Cardiac atrium fibroblast (primary cell): ENCODE data around the gene ZFYVE19. TPM values are rescaled to one million over a fixed set of nuclear protein-coding genes. Genes with fewer than 3 reads are reported as not detected.

Source experiments
- total RNA-seq: library from RNA; depleted of rRNA; stranded (reverse); fragments of >200 nt; gene quantifications from 2 replicates; pipeline ENCODE4 v1.2.3, GENCODE V29; 2015

Gene ZFYVE19, protein sequence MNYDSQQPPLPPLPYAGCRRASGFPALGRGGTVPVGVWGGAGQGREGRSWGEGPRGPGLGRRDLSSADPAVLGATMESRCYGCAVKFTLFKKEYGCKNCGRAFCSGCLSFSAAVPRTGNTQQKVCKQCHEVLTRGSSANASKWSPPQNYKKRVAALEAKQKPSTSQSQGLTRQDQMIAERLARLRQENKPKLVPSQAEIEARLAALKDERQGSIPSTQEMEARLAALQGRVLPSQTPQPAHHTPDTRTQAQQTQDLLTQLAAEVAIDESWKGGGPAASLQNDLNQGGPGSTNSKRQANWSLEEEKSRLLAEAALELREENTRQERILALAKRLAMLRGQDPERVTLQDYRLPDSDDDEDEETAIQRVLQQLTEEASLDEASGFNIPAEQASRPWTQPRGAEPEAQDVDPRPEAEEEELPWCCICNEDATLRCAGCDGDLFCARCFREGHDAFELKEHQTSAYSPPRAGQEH
- total RNA-seq: 11.2 and 12.8 TPM in 2 replicates

DNA sequence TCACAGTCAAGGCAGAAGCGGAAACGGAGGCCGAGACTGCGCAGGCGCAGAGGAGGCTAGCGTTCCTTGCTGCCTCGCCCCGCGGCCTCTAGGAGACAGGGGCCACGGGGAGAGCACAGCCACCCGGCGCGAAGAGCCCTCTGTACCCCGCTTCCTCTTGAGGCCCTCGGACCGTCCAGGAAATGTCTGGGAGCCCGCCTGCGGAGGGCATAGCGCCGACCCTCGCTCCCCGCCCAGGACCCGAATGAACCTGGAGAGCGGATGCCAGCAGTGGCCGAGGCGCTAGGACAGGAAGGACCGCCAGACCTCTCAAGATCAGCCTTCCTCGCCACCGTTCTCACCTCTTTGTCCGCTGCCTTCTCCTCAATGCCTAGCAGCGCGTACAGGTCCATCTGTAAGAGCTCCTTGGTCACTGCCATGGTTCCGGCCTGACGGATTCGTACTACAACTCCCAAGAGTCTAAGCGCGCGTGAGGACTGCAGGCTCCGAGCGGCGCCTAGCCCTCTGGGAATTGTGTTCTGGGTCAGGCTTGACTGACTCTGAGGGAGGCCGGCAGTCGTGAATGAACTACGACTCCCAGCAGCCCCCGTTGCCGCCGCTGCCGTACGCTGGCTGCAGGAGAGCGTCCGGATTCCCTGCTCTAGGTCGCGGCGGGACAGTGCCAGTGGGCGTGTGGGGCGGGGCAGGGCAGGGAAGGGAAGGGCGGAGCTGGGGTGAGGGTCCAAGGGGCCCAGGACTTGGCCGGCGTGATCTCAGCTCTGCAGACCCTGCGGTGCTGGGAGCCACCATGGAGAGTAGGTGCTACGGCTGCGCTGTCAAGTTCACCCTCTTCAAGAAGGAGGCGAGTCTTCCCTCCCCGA lies at the start of gene ZFYVE19, which contains the start of gene DNAJC17:
Gene ZFYVE19, plus strand, starts transcription at position 62 of the 860 bp plus-strand sequence. Its CDS starts 501 bp downstream, at position 563.
Gene DNAJC17, minus strand, starts transcription at position 446 of the 860 bp plus-strand sequence. Its CDS starts 27 bp downstream, at position 419.

GRCh38 chr15:40763801-40764628 lies 42.9 kb upstream of the ZFYVE19 start, which contains the start of gene GCHFR:
Gene GCHFR, plus strand, starts transcription at chr15:40764068. Its CDS starts 113 bp downstream, at chr15:40764181.

DNA sequence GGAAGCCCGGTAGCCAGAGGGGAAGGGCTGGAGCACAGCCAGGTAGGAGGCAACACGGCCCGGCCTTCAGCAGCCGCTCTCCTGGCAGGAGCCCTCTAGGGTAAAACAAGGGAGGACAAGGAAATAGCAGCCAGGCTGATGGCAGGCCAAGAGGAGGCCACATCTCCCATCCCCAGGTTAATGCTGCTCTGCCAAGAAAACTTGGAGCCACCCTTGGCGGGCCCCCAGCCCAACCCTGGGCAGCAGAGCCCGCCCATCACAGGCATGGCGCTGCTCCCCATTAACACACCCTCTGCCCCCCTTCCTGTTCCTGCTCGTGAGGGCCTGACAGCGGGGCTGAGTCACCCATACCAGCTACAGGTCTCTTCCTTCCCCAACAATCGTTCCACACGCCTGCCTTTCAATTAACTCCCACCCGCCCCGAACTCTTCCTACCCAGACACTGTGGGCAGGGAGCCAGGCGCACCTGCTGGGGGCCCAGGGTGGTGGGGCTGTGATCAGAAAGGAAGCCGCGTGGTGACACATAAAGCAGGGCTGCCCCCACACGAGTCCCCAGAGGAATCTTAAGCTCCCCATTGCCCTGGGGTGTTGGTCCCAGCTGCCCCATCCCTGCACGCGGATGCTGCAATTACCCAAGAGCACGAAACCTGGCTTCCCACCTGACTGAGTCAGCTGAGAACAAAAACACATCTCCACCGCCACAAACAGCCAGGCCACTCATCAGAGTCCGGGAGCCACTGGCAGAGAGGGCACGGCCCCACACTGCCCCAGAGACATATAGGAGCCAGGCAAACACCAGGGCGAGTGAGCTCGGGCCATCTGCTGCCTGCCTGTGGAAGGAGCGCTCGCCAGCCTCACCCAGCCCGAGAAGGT lies 37.4 kb upstream of the ZFYVE19 start, which contains the start of gene C15orf62:
Gene C15orf62, plus strand, starts transcription at position 707 of the 873 bp plus-strand sequence. CDS start 516 bp downstream, outside the sequence.

GRCh38 chr15:40828447-40829036 lies 21.7 kb downstream of the ZFYVE19 start, which contains the start of gene PPP1R14D:
Gene PPP1R14D, minus strand, starts transcription at chr15:40828708. Its CDS starts 67 bp downstream, at chr15:40828641.

GRCh38 chr15:40843885-40844695 lies 37.2 kb downstream of the ZFYVE19 start, which contains the start of gene SPINT1:
Gene SPINT1, plus strand, starts transcription at chr15:40844048. Its CDS starts 507 bp downstream, at chr15:40844555.

Other genes starting within 250 kb of the ZFYVE19 start
- gene CCDC32, start 242.0 kb upstream of the ZFYVE19 start, total RNA-seq: 30.3 and 42.8 TPM in 2 replicates
- gene RPUSD2, start 237.8 kb upstream of the ZFYVE19 start, total RNA-seq: 7.0 and 13.2 TPM in 2 replicates
- 5.5 and 8.8 TPM in 2 replicates for gene KNL1, start 212.8 kb upstream of the ZFYVE19 start, total RNA-seq
- 3.4 and 9.1 TPM in 2 replicates for gene RAD51, start 111.9 kb upstream of the ZFYVE19 start, total RNA-seq
- gene RMDN3, start 51.8 kb upstream of the ZFYVE19 start, total RNA-seq: 18.8 and 21.5 TPM in 2 replicates
- 1.3 and 11.2 TPM in 2 replicates for gene GCHFR, start 43.0 kb upstream of the ZFYVE19 start, total RNA-seq
- under 0.01 and 0.36 TPM in 2 replicates for gene C15orf62, start 37.1 kb upstream of the ZFYVE19 start, total RNA-seq
- gene DNAJC17, start 384 bp downstream of the ZFYVE19 start, total RNA-seq: 18.8 and 24.3 TPM in 2 replicates
- gene PPP1R14D, start 21.6 kb downstream of the ZFYVE19 start, total RNA-seq: not detected in 2 replicates
- 0.36 and 0.81 TPM in 2 replicates for gene SPINT1, start 37.0 kb downstream of the ZFYVE19 start, total RNA-seq
- gene RHOV, start 67.1 kb downstream of the ZFYVE19 start, total RNA-seq: not detected in 2 replicates
- 22.6 and 32.2 TPM in 2 replicates for gene VPS18, start 87.4 kb downstream of the ZFYVE19 start, total RNA-seq
- 0.54 and 4.9 TPM in 2 replicates for gene DLL4, start 122.3 kb downstream of the ZFYVE19 start, total RNA-seq
- gene CHAC1, start 146.4 kb downstream of the ZFYVE19 start, total RNA-seq: 48.0 and 56.2 TPM in 2 replicates